ENCODE results near the gene SLC9A9. TPM values are rescaled to one million over a fixed set of nuclear protein-coding genes. Genes with fewer than 3 reads are reported as not detected.

Gene SLC9A9
- polyA plus RNA-seq, 1 donor (not counting 4 experiments of a cell fraction or from before 2014, with no cell fraction given): 5.2 TPM

GRCh38 chr3:143480344-143480743, 367.9 kb downstream of the SLC9A9 start:
- Histone ChIP-seq H3K9me1 (ENCODE audit: control insufficient read depth, extremely low read depth, insufficient read depth, low read length) (no peaks in the 10 kb centered on the region), H3K4me1 (ENCODE audit: control insufficient read depth, extremely low read depth, insufficient read depth, low read length) (no peaks in the 10 kb centered on the region), H3K27ac (ENCODE audit: control insufficient read depth, insufficient read depth, low read length) (no peak overlapping the region), H3K9ac (ENCODE audit: control insufficient read depth, extremely low read depth, insufficient read depth, low read length) (no peak overlapping the region), H3K79me2 (ENCODE audit: control insufficient read depth, insufficient read depth, low read length) (no peaks in the 10 kb centered on the region), H3K27me3 (ENCODE audit: control insufficient read depth, extremely low read depth, insufficient read depth, low read length) (no peaks in the 10 kb centered on the region), H3K9me3 (ENCODE audit: control insufficient read depth, low read depth, low read length) (no peaks in the 10 kb centered on the region), H4K20me1 (ENCODE audit: control insufficient read depth, extremely low read depth, insufficient read depth, low read length) (no peaks in the 10 kb centered on the region), H3K36me3 (ENCODE audit: control insufficient read depth in 2 of 2, extremely low read depth in 1 of 2, insufficient read depth in 2 of 2, low read length in 2 of 2) (no peaks in the 10 kb centered on the region), H3K4me3 (ENCODE audit: control insufficient read depth in 2 of 3, extremely low read depth in 1 of 3, insufficient read depth in 2 of 3, low read depth in 1 of 3, low read length in 3 of 3) (no peak overlapping the region), H3K4me2 (ENCODE audit: control insufficient read depth, extremely low read depth, insufficient read depth, low read depth, low read length) (no peak overlapping the region), H2AFZ (ENCODE audit: control insufficient read depth, low read length) (no peak overlapping the region)
- TF ChIP-seq CTCF (optimal IDR thresholded peaks at IDR 0.05 in 1 of 3, IDR thresholded peaks at IDR 0.05 in 1 of 3, conservative IDR thresholded peaks at IDR 0.05 in 1 of 3; ENCODE audit: extremely low read depth in 1 of 3, insufficient read depth in 2 of 3, low read length in 3 of 3) (no peak), EZH2 (IDR thresholded peaks at IDR 0.05; ENCODE audit: low read length) (no peak)
- FAIRE-seq (no peak), DNase-seq (ENCODE audit: low read depth, low spot score) (no peak)
- dilution Hi-C loops (cut with MboI; ENCODE audit: extremely low pct_ligation_motif_present, low sequenced_read_pairs): no loop called here

GRCh38 chr3:143479727-143480126, 368.5 kb downstream of the SLC9A9 start:
- no peaks in the 10 kb centered on the region for H3K36me3 ChIP-seq (ENCODE audit: control insufficient read depth in 2 of 2, extremely low read depth in 1 of 2, insufficient read depth in 2 of 2, low read length in 2 of 2)
- no peaks in the 10 kb centered on the region for H4K20me1 ChIP-seq (ENCODE audit: control insufficient read depth, extremely low read depth, insufficient read depth, low read length)
- no peak overlapping the region for H3K27ac ChIP-seq (ENCODE audit: control insufficient read depth, insufficient read depth, low read length)
- dilution Hi-C loops (cut with MboI; ENCODE audit: extremely low pct_ligation_motif_present, low sequenced_read_pairs): no loop called here
- H3K4me2 ChIP-seq (ENCODE audit: control insufficient read depth, extremely low read depth, insufficient read depth, low read depth, low read length): no peak overlapping the region
- no peaks in the 10 kb centered on the region for H3K79me2 ChIP-seq (ENCODE audit: control insufficient read depth, insufficient read depth, low read length)
- TF ChIP-seq CTCF (optimal IDR thresholded peaks at IDR 0.05 in 1 of 3, IDR thresholded peaks at IDR 0.05 in 1 of 3, conservative IDR thresholded peaks at IDR 0.05 in 1 of 3; ENCODE audit: extremely low read depth in 1 of 3, insufficient read depth in 2 of 3, low read length in 3 of 3) (no peak), EZH2 (IDR thresholded peaks at IDR 0.05; ENCODE audit: low read length) (no peak)
- H3K9me1 ChIP-seq (ENCODE audit: control insufficient read depth, extremely low read depth, insufficient read depth, low read length): no peaks in the 10 kb centered on the region
- no peak for DNase-seq (ENCODE audit: low read depth, low spot score)
- no peaks in the 10 kb centered on the region for H3K27me3 ChIP-seq (ENCODE audit: control insufficient read depth, extremely low read depth, insufficient read depth, low read length)
- H3K9me3 ChIP-seq (ENCODE audit: control insufficient read depth, low read depth, low read length): no peaks in the 10 kb centered on the region
- no peak for FAIRE-seq
- H3K9ac ChIP-seq (ENCODE audit: control insufficient read depth, extremely low read depth, insufficient read depth, low read length): no peak overlapping the region
- H3K4me3 ChIP-seq (ENCODE audit: control insufficient read depth in 2 of 3, extremely low read depth in 1 of 3, insufficient read depth in 2 of 3, low read depth in 1 of 3, low read length in 3 of 3): no peak overlapping the region
- H3K4me1 ChIP-seq (ENCODE audit: control insufficient read depth, extremely low read depth, insufficient read depth, low read length): no peaks in the 10 kb centered on the region
- H2AFZ ChIP-seq (ENCODE audit: control insufficient read depth, low read length): no peak overlapping the region

All from keratinocyte (primary cell).